B cell (primary cell): ENCODE measurements around the gene EXOSC2. TPM values are rescaled to one million over a fixed set of nuclear protein-coding genes. Genes with fewer than 3 reads are reported as not detected.

Experiments
- ATAC-seq: fragments of 200-7000 bp; cut with Tn5 transposase; one replicate; pipeline ENCODE4 v1.10.0; 2021; ENCODE audit warnings: low read depth, mild to moderate bottlenecking, moderate number of reproducible peaks, moderate library complexity
- CTCF ChIA-PET: fragments of 350-600 bp; sonication (Branson Sonifier 250); formaldehyde crosslinking; loops from one replicate; lab custom pipeline; 2021; ENCODE audit warnings: antibody characterized with exemption, inconsistent platforms; lab: Charles Lee
- POLR2A ChIA-PET: fragments of 350-600 bp; sonication (Branson Sonifier 250); formaldehyde crosslinking; loops from one replicate; lab custom pipeline; 2021; ENCODE audit warnings: antibody characterized with exemption; lab: Charles Lee
- DNase-seq: peaks from one replicate; pipeline ENCODE4 v3.0.0; 2013
- H2AFZ ChIP-seq: 2 replicates; pipeline ENCODE4 v1.6.1; 2012; ENCODE audit warnings: mild to moderate bottlenecking, low read depth, low read length; ENCODE audit not compliant: insufficient read depth, poor library complexity, severe bottlenecking
- H3K27ac ChIP-seq, 2 donors: 1 replicate in 1 of 2; 2 replicates in 1 of 2; pipeline ENCODE4 v1.5.1; 2012 to 2013; ENCODE audit warnings: low read length in 2 of 2, mild to moderate bottlenecking in 2 of 2, moderate library complexity in 1 of 2
- H3K27me3 ChIP-seq, 4 experiments: fragments of 200-600 bp in 1 of 4; sonication (generic) in 1 of 4; replicated peaks in 1 of 4; 1 replicate in 2 of 4; 2 replicates in 2 of 4; pipeline versions ENCODE4 v1.6.1 to v1.7.0; 2013 to 2016; ENCODE audit warnings: low read length in 3 of 4, mild to moderate bottlenecking in 2 of 4, mixed read lengths in 1 of 4, moderate library complexity in 1 of 4; ENCODE audit not compliant: insufficient read depth in 4 of 4, control insufficient read depth in 3 of 4; ENCODE audit errors: control extremely low read depth in 1 of 4
- H3K36me3 ChIP-seq, 2 experiments: replicated peaks in 1 of 2; 1 replicate in 1 of 2; 2 replicates in 1 of 2; pipeline versions ENCODE4 v1.6.1 to v1.7.1; 2013; ENCODE audit warnings: low read length in 1 of 2; ENCODE audit not compliant: insufficient read depth in 2 of 2, control insufficient read depth in 1 of 2; ENCODE audit errors: control extremely low read depth in 1 of 2, extremely low read depth in 1 of 2
- H3K4me1 ChIP-seq, 2 donors: fragments of 200-600 bp in 1 of 2; sonication (generic) in 1 of 2; 1 replicate in 1 of 2; 2 replicates in 1 of 2; pipeline versions ENCODE4 v1.5.1 to v1.6.1; 2013 to 2017; ENCODE audit warnings: low read length in 2 of 2; ENCODE audit not compliant: control insufficient read depth in 2 of 2, insufficient read depth in 2 of 2
- H3K4me2 ChIP-seq: replicated peaks from 2 replicates; pipeline ENCODE3; 2012; ENCODE audit warnings: mild to moderate bottlenecking, low read depth, low read length; ENCODE audit not compliant: poor library complexity, severe bottlenecking
- H3K4me3 ChIP-seq, 5 experiments: fragments of 200-600 bp in 1 of 5; sonication (generic) in 1 of 5; 1 replicate in 3 of 5; 2 replicates in 2 of 5; pipeline versions ENCODE4 v1.5.1 to v1.7.0; 2011 to 2016; ENCODE audit warnings: low read length in 4 of 5, mild to moderate bottlenecking in 4 of 5, low read depth in 2 of 5, control low read depth in 1 of 5, moderate library complexity in 1 of 5; ENCODE audit not compliant: insufficient read depth in 1 of 5; ENCODE audit errors: control extremely low read depth in 1 of 5, extremely low read depth in 1 of 5
- H3K79me2 ChIP-seq: fragments of 200-600 bp; sonication (generic); one replicate; pipeline ENCODE4 v1.6.0; 2016; ENCODE audit warnings: low read length; ENCODE audit not compliant: control insufficient read depth, insufficient read depth
- H3K9ac ChIP-seq: fragments of 200-600 bp; sonication (generic); 2 replicates; pipeline ENCODE4 v1.6.1; 2017; ENCODE audit warnings: mild to moderate bottlenecking, low read length, moderate library complexity
- H3K9me3 ChIP-seq, 3 donors: one replicate each; pipeline versions ENCODE4 v1.6.1 to v1.7.1; 2013; ENCODE audit warnings: low read length in 2 of 3; ENCODE audit not compliant: control insufficient read depth in 2 of 3, insufficient read depth in 1 of 3; ENCODE audit errors: control extremely low read depth in 1 of 3
- H4K20me1 ChIP-seq: 2 replicates; pipeline ENCODE4 v1.6.0; 2012; ENCODE audit warnings: mild to moderate bottlenecking, low read length; ENCODE audit not compliant: insufficient read depth, control insufficient read depth, poor library complexity, severe bottlenecking
- H3K27ac Mint-ChIP-seq: one replicate; pipeline ENCODE4 v1.8.0; 2021; ENCODE audit warnings: mixed read lengths
- H3K27me3 Mint-ChIP-seq: one replicate; pipeline ENCODE4 v1.8.0; 2021; ENCODE audit warnings: mixed read lengths
- H3K4me1 Mint-ChIP-seq: one replicate; pipeline ENCODE4 v1.8.0; 2021; ENCODE audit warnings: mixed read lengths
- H3K4me3 Mint-ChIP-seq: one replicate; pipeline ENCODE4 v1.8.0; 2021; ENCODE audit warnings: mixed read lengths
- H3K9me3 Mint-ChIP-seq: one replicate; pipeline ENCODE4 v1.8.0; 2022; ENCODE audit warnings: mixed read lengths; ENCODE audit not compliant: insufficient read depth
- EZH2 ChIP-seq: IDR thresholded peaks from 2 replicates; pipeline ENCODE4 v1.6.1; 2012; ENCODE audit warnings: borderline replicate concordance, low read depth, mild to moderate bottlenecking, moderate library complexity, low read length; ENCODE audit not compliant: insufficient read depth, poor library complexity, severe bottlenecking
- WGBS: methylation state at CpG from one replicate; pipeline ENCODE4 v1.1.5; 2013; ENCODE audit warnings: missing lambda C conversion rate; ENCODE audit not compliant: insufficient coverage; 5-methylcytosine and 5-hydroxymethylcytosine counted together
- intact Hi-C: fragments of 100-400 bp; cut with micrococcal nuclease; formaldehyde crosslinking; loops from one replicate; pipeline ENCODE4 v1.10.0; 2022
- polyA plus RNA-seq: library from polyadenylated mRNA; depleted of rRNA; stranded (reverse); fragments of >200 nt; gene quantifications from 2 replicates; pipeline ENCODE4 v1.2.3, GENCODE V29; 2012
- total RNA-seq, 2 donors: library from RNA; stranded (reverse); fragments of 120-200 nt in 1 of 2; gene quantifications; 1 replicate in 1 of 2; 2 replicates in 1 of 2; pipeline versions ENCODE4 v1.2.3 to v1.2.4, GENCODE V29; 2013 to 2022
- TF ChIP-seq, protein P1 (sequence below): fragments of 200-600 bp; IDR thresholded peaks from one replicate; pipeline ENCODE4 v1.8.0; 2022; ENCODE audit warnings: antibody characterized with exemption, mild to moderate bottlenecking

Gene EXOSC2
- total and polyA plus RNA-seq, 2 donors (not counting 1 experiment from before 2014, with no cell fraction given), result 31.5 to 53.3 TPM

DNA sequence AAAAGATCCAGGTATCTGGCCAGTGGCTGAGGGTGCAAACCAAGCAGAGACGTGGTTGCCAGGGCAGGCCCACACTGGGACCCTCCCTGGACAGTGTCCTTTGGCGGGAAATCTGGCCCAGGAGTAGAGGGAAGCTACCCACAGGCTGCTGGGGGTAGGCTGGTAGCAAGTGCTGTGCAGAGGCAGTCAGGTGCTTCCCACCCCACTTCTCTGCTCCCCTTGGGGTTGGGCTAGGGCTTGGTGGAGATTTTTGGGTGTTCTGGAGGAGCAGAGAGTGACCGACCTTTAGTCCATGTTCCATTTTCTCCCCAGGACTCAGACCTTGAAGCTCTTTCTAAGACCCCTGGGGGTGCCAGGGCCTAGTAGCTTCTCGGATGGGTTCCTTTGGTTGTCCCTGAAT lies 23.6 kb upstream of the EXOSC2 start:
- ChIA-PET POLR2A (no interaction called here), CTCF (no interaction called here)
- DNase-seq (no peak), ATAC-seq (no peak)
- Mint-ChIP-seq H3K9me3 (no peaks in the 10 kb centered on the region), H3K4me1 (peaks cover 8% of the 10 kb centered on the region), H3K27ac (no peak overlapping the region), H3K27me3 (peaks cover 38% of the 10 kb centered on the region), H3K4me3 (no peak overlapping the region)
- H4K20me1 ChIP-seq, result no peaks in the 10 kb centered on the region
- no peak overlapping the region for H3K9ac ChIP-seq
- H3K4me2 ChIP-seq, result no peak overlapping the region
- intact Hi-C loops, result no loop called here
- no peaks in the 10 kb centered on the region for H3K36me3 ChIP-seq
- TF ChIP-seq, protein P1, sequence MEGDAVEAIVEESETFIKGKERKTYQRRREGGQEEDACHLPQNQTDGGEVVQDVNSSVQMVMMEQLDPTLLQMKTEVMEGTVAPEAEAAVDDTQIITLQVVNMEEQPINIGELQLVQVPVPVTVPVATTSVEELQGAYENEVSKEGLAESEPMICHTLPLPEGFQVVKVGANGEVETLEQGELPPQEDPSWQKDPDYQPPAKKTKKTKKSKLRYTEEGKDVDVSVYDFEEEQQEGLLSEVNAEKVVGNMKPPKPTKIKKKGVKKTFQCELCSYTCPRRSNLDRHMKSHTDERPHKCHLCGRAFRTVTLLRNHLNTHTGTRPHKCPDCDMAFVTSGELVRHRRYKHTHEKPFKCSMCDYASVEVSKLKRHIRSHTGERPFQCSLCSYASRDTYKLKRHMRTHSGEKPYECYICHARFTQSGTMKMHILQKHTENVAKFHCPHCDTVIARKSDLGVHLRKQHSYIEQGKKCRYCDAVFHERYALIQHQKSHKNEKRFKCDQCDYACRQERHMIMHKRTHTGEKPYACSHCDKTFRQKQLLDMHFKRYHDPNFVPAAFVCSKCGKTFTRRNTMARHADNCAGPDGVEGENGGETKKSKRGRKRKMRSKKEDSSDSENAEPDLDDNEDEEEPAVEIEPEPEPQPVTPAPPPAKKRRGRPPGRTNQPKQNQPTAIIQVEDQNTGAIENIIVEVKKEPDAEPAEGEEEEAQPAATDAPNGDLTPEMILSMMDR, result no peak
- no peak for TF ChIP-seq EZH2
- H3K4me1 ChIP-seq, result peaks cover 13 to 19% of the 10 kb centered on the region in 2 donors
- H3K27me3 ChIP-seq, result peaks cover 0 to 37% (median 18%) of the 10 kb centered on the region in 4 experiments
- no peak overlapping the region for H3K4me3 ChIP-seq
- WGBS, result 69% methylated on average over 2 of the region's 4 CpGs
- peaks cover 0 to 9% (median 0%) of the 10 kb centered on the region in 3 donors for H3K9me3 ChIP-seq
- no peak overlapping the region for H2AFZ ChIP-seq
- no peaks in the 10 kb centered on the region for H3K79me2 ChIP-seq
- no peak overlapping the region for H3K27ac ChIP-seq

DNA sequence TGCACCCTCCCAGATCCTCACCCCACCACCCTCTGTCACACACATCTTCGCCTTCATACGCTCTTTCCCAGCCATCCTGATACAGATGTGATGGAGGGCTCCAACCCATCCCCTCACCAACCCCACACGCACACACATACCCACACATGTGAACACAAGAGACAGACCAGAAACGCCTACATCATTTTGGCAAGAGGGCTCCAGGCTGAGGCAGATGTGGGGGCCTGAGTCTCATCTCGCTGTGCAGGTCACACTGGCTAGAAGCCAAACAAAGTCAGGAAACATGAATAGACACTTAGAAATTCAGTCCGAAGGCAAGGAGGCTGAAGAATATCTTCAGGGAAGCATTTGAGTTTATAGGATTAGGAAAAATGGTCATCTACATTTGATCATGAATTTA lies 22.9 kb upstream of the EXOSC2 start:
- TF ChIP-seq, protein P1, result no peak
- no peak for TF ChIP-seq EZH2
- Histone ChIP-seq H3K4me1 (peaks cover 9 to 14% of the 10 kb centered on the region in 2 donors), H3K27me3 (peaks cover 0 to 31% (median 15%) of the 10 kb centered on the region in 4 experiments), H3K9me3 (peaks cover 0 to 8% (median 0%) of the 10 kb centered on the region in 3 donors), H4K20me1 (no peaks in the 10 kb centered on the region), H3K79me2 (no peaks in the 10 kb centered on the region), H2AFZ (no peak overlapping the region), H3K36me3 (no peaks in the 10 kb centered on the region), H3K27ac (no peak overlapping the region), H3K9ac (no peak overlapping the region), H3K4me3 (no peak overlapping the region), H3K4me2 (no peak overlapping the region)
- H3K27me3 Mint-ChIP-seq, result peaks cover 31% of the 10 kb centered on the region
- 93% methylated on average over 6 of the region's 6 CpGs for WGBS
- no peak for ATAC-seq
- no peak for DNase-seq
- ChIA-PET CTCF (no interaction called here), POLR2A (no interaction called here)
- no peak overlapping the region for H3K27ac Mint-ChIP-seq
- no peaks in the 10 kb centered on the region for H3K9me3 Mint-ChIP-seq
- no peak overlapping the region for H3K4me3 Mint-ChIP-seq
- intact Hi-C loops, result no loop called here
- H3K4me1 Mint-ChIP-seq, result peaks cover 3% of the 10 kb centered on the region
